Measurements from ENCODE around the gene OPTN. TPM values are rescaled to one million over a fixed set of nuclear protein-coding genes. Genes with fewer than 3 reads are reported as not detected.

Gene OPTN
- total RNA-seq, 1 donor from 2014 or later, result 70.3 TPM

GRCh38 chr10:13182424-13182823, 82.5 kb downstream of the OPTN start:
- DNase-seq (ENCODE audit: low spot score), result no peak

- DNase-seq (ENCODE audit: low spot score), result no peak
Observed at GRCh38 chr10:13183625-13184024, 83.7 kb downstream of the OPTN start.

GRCh38 chr10:13184276-13184675, 84.3 kb downstream of the OPTN start:
- no peak for DNase-seq (ENCODE audit: low spot score)

DNA sequence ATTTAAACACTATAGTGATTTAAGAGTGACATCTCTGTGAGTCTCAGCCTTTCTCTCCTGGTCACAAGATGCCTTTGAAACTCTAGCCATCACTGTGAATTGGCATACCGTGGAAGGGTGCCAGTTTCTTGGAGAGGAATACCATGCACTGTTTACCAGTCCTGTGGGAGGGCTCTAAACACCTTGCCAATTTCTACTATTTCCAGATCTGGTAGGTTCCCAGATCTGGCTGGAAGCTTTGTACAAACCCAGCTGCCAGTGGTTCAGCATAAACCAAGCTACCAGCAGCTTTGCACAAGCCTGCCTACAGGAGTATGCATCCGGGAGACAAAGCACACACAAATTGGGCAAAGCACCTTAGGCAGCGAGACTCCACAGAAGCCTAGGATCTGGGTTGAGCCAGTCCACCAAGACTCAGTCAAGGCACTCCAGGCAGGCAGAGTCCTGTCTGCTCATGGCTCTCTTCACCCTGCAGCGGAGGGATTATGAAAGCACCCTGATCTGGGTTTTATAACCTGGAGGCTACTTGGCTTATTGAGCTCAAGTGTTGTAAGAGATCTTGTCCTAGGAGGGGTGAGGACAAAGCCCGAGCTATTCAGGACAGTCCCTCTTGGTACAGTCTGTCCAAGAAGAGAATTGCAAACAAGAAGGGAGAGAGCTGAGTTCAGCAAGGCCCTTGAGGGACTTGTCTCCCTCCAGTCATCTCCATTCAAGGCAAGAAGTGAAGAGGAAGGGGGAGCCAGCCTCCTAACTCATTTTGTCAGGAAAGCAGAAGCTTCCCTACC, 85.0 kb downstream of the OPTN start:
- DNase-seq (ENCODE audit: low spot score), result no peak

DNA sequence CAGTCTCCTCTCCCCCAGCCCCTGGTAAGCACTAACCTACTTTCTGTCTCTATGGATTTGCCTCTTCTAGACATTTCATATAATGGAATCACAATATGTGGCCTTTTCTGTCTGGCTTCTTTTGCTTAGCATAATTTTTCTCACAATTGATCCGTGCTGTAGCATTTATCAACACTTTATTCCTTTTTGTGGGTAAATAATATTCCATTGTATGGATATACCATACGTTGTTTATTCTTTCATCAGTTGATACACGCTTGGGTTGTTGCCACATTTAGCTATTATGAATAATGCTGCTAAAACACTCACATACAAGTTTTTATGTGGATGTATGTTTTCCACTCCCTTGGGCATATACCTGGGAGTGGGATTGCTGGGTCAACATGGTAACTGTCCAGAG, 87.2 kb downstream of the OPTN start:
- DNase-seq (ENCODE audit: low spot score), result no peak

Other genes starting within 250 kb of the OPTN start
- 304 TPM for gene CCDC3, start 98.5 kb upstream of the OPTN start, total RNA-seq
- gene MCM10, start 61.4 kb downstream of the OPTN start, total RNA-seq, result 0.40 TPM
- gene UCMA, start 134.2 kb downstream of the OPTN start, total RNA-seq, result not detected
- gene PHYH, start 199.9 kb downstream of the OPTN start, total RNA-seq, result 71.2 TPM
- gene SEPHS1, start 248.1 kb downstream of the OPTN start, total RNA-seq, result 35.9 TPM

Measured in mucosa of gallbladder (tissue), 1 donor.